ENCODE data around the gene FBL.
"Not testable (repeated sequence)": the region's sequence is repeated elsewhere in the genome, so short reads cannot be mapped to it uniquely, and the experiment has no call there.

FBL gene

GRCh38 chr19:39878398-39878797 lies 32.2 kb upstream of the FBL start:
- in situ Hi-C loops (cut with MboI; ENCODE audit: low pct_unique_long_range_greater_than_20kb, low sequenced_read_pairs) = no loop called here
- no peak for DNase-seq

GRCh38 chr19:39877982-39878381 lies 31.8 kb upstream of the FBL start:
- DNase-seq; in situ Hi-C loops (cut with MboI; ENCODE audit: low pct_unique_long_range_greater_than_20kb, low sequenced_read_pairs): not testable (repeated sequence)

DNA sequence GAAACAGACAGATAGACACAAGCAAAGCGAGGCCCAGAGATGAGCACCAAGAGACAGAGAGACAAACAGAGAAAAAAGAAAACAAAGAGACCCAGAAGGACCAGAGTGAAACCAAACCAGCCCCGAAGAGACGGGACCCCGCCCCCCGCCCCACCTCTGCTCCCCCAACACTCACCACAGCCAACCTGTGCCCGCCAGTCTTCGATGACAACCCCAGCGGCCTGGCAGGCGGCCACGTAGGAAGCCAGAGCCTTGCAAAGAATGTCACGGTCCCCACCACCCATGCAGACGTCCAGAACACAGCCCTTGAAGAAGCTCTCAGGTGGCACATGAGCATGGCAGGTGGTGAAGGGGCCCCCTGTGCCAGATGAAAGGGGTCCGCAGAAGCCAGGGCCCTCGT lies 31.3 kb upstream of the FBL start:
- DNase-seq; in situ Hi-C loops (cut with MboI; ENCODE audit: low pct_unique_long_range_greater_than_20kb, low sequenced_read_pairs): not testable (repeated sequence)

GRCh38 chr19:39876486-39876885 lies 30.3 kb upstream of the FBL start:
- in situ Hi-C loops (cut with MboI; ENCODE audit: low pct_unique_long_range_greater_than_20kb, low sequenced_read_pairs); DNase-seq: not testable (repeated sequence)

DNA sequence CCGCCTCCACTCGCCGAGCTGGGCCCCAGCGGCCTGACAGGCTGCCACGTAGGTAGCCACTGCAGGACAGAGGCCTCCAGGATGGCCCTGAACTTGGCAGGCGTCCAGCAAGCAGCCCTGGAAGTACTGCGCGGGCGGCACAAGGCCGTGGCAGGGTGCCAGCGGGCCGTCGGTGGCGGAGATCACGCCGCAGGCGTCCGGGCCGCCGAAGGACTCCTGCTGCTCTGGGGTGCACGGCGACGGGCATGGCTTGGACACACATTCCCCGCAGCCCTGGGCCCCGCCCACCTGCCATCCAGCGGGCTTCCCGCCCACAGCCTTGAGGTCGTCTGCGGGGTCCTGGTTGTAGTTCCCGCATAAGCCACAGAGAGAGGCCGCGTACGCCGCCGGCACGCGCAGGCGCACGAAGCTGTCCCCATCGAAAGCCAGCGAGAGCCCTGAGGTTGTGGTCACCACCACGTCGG lies 29.3 kb upstream of the FBL start:
- in situ Hi-C loops (cut with MboI; ENCODE audit: low pct_unique_long_range_greater_than_20kb, low sequenced_read_pairs); DNase-seq: not testable (repeated sequence)

- DNase-seq = no peak
These were observed 28.2 kb upstream of the FBL start for GRCh38 chr19:39874404-39874803.

DNA sequence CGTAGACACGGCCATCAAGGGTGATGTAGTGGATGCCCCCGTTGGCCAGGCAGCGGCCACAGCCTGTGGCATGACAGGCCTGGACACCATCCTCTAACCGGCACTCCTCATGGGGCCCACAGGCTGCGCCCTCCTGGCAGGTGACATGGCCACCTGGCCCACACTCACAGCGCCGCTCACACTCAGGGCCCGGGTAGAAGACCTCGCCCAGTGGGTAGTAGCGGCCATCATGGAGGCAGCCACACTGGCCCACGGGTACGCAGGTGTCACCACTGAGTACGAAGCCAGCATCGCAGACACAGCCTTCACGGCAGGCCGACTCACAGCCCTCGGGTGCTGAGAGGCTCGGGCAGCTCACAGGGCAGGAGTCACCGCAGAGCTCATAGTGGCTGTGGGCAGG lies 27.2 kb upstream of the FBL start:
- in situ Hi-C loops (cut with MboI; ENCODE audit: low pct_unique_long_range_greater_than_20kb, low sequenced_read_pairs) = no loop called here
- DNase-seq = no peak

More at GRCh38 chr19:39874404-39874803, 28.2 kb upstream of the FBL start:
- in situ Hi-C loops (cut with MboI; ENCODE audit: low pct_unique_long_range_greater_than_20kb, low sequenced_read_pairs) = no loop called here

GRCh38 chr19:39871886-39872866 lies 26.0 kb upstream of the FBL start:
- in situ Hi-C loops (cut with MboI; ENCODE audit: low pct_unique_long_range_greater_than_20kb, low sequenced_read_pairs) = no loop called here
- no peak for DNase-seq

GRCh38 chr19:39871362-39871761 lies 25.2 kb upstream of the FBL start:
- in situ Hi-C loops (cut with MboI; ENCODE audit: low pct_unique_long_range_greater_than_20kb, low sequenced_read_pairs) = no loop called here
- no peak for DNase-seq

- in situ Hi-C loops (cut with MboI; ENCODE audit: low pct_unique_long_range_greater_than_20kb, low sequenced_read_pairs) = no loop called here
- DNase-seq = no peak
These were observed 24.2 kb upstream of the FBL start for GRCh38 chr19:39870171-39870971.

DNA sequence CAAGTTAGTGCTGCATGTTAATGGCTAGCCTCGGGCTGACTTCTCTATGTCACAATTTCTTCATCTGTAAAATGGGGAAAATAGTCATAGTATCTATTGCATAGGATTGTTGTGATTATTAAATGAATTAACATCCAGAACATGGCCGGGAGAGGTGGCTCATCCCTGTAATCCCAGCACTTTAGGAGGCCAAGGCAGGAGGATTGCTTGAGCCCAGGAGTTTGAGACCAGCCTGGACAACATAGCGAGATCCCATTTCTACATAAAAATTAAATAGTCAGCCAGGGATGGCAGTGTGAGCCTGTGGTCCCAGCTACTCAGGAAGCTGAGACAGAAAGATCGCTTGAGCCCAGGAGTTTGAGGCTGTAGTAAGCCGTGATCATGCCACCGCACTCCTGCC lies 21.8 kb upstream of the FBL start:
- no peak for DNase-seq
- in situ Hi-C loops (cut with MboI; ENCODE audit: low pct_unique_long_range_greater_than_20kb, low sequenced_read_pairs) = no loop called here

- in situ Hi-C loops (cut with MboI; ENCODE audit: low pct_unique_long_range_greater_than_20kb, low sequenced_read_pairs) = no loop called here
- no peak for DNase-seq
These were observed 21.0 kb upstream of the FBL start for GRCh38 chr19:39867133-39867532.

DNA sequence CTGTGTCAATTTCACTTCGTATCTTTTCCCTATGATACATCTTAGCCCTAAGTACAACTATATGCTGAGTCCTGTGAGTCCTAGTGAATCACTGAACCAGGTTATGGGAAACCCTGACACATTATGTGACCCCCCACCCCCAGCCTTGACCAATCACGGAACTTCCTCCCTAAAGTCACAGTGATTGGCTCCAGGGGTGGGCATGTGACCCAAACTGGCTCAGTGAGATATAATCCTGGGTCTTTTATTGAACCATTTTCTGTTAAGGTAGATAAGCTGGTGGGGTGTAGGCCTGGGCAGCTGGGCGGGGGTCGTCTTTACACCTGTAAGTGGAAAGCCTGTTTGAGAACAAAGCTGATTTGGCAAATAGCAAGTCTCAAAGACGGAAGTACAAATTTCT lies 19.8 kb upstream of the FBL start:
- in situ Hi-C loops (cut with MboI; ENCODE audit: low pct_unique_long_range_greater_than_20kb, low sequenced_read_pairs) = no loop called here
- DNase-seq = no peak

DNA sequence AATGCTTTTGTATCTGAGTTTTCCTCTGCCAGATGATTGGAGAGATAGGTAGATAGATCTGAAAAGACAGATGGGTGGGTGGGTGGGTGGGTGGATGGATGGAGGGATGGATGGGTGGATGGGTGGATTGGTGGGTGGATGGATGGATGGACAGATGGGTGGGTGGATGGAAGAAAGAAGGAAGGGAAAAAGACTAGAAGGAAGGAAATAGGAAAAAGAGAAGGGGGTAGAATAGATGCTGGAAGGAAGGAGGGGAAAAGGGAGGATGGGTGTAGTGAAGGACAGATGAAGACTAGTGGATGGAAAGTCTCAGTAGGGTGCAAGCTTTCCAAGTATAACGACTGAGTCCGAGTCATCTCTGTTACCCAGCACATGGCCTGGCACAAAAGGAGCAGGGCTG lies 19.0 kb upstream of the FBL start:
- in situ Hi-C loops (cut with MboI; ENCODE audit: low pct_unique_long_range_greater_than_20kb, low sequenced_read_pairs) = no loop called here
- DNase-seq = no peak

- in situ Hi-C loops (cut with MboI; ENCODE audit: low pct_unique_long_range_greater_than_20kb, low sequenced_read_pairs) = no loop called here
- DNase-seq = no peak
These were observed 17.9 kb upstream of the FBL start for GRCh38 chr19:39864118-39864517.

- DNase-seq = no peak
- in situ Hi-C loops (cut with MboI; ENCODE audit: low pct_unique_long_range_greater_than_20kb, low sequenced_read_pairs) = no loop called here
These were observed 12.4 kb upstream of the FBL start for GRCh38 chr19:39858541-39858940.

DNA sequence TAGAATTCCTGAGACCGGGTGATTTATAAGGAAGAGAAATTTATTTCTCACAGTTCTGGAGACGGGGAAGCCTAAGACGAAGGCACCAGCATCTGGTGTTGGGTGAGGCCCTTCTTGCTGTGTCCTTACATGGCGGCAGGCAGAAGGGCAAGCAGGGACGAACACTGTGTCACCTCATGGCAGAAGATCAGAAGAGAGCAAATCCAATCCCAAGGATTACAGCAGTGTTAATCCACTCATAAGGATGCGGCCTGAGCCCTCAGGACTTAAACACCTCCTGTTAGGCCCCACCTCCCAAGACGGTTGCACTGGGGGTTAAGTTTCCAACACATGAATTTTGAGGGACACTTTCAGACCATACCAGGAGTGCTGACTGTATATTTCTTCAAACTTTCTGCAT lies 6.7 kb upstream of the FBL start:
- in situ Hi-C loops (cut with MboI; ENCODE audit: low pct_unique_long_range_greater_than_20kb, low sequenced_read_pairs) = no loop called here
- no peak for DNase-seq

DNA sequence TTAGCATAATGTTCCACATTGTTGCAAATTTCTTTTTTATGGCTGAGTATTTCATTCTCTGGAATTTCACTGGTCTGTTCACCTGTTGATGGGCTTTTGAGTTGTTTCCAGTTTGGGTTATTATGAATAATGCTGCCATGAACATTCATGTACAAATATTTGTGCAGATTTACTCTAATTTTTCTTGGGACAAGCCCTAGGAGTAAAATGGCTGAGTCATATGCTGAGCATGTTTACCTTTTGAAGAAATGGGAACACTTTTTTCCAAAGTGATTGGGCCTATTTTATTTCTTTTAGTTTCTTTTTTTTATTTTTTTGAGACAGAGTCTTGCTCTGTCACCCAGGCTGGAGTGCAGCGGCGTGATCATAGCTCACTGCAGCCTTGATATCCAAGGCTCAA lies 4.7 kb upstream of the FBL start:
- no peak for DNase-seq
- in situ Hi-C loops (cut with MboI; ENCODE audit: low pct_unique_long_range_greater_than_20kb, low sequenced_read_pairs) = no loop called here

GRCh38 chr19:39848392-39848791 lies 2.2 kb upstream of the FBL start:
- no peak for DNase-seq
- in situ Hi-C loops (cut with MboI; ENCODE audit: low pct_unique_long_range_greater_than_20kb, low sequenced_read_pairs) = no loop called here

DNA sequence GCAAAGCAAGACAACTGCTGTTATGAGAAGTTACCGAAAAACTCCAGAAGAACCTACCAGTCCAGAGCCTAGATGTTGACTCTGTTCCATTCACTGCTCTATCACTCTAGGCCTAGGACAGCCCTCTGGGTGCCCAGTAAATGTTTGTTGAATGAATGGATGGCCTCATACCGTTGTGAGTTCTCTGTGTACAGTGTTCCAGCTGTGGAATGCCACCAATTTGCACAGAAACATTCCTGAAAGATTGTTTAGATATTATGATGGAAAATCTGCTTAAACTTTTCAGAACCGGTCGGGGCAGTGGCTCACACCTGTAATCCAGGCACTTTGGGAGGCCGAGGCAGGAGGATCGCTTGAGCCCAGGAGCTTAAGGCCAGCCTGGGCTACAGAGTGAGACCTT lies 1.3 kb upstream of the FBL start:
- no peak for DNase-seq
- in situ Hi-C loops (cut with MboI; ENCODE audit: low pct_unique_long_range_greater_than_20kb, low sequenced_read_pairs) = no loop called here
